Putamen (tissue), 1 donor: Measurements from ENCODE around the gene NXT1.

Experiments
- DNase-seq: peaks from one replicate; pipeline ENCODE4 v3.0.0-alpha.2; 2016; ENCODE audit warnings: low spot score

NXT1 gene

GRCh38 chr20:23361119-23361475 lies 10.5 kb downstream of the NXT1 start:
- no peak for DNase-seq

GRCh38 chr20:23361476-23362391 lies 11.1 kb downstream of the NXT1 start, which contains the start of gene GZF1:
GZF1 (plus strand) TSS chr20:23362182; CDS start chr20:23364384, 2,202 bp downstream.
- peak; percentile 98 for DNase-seq

- peak; percentile 22 for DNase-seq
These were observed 12.0 kb downstream of the NXT1 start for GRCh38 chr20:23362392-23363256.

- no peak for DNase-seq
These were observed 12.7 kb downstream of the NXT1 start for GRCh38 chr20:23363257-23363649.

GRCh38 chr20:23365390-23366165 lies 15.0 kb downstream of the NXT1 start:
- no peak for DNase-seq

- DNase-seq: no peak
These were observed 15.8 kb downstream of the NXT1 start for GRCh38 chr20:23366384-23366783.

GRCh38 chr20:23367770-23368169 lies 17.2 kb downstream of the NXT1 start:
- no peak for DNase-seq

- no peak for DNase-seq
These were observed 17.9 kb downstream of the NXT1 start for GRCh38 chr20:23368316-23369071.

- no peak for DNase-seq
These were observed 18.7 kb downstream of the NXT1 start for GRCh38 chr20:23369072-23369823.

GRCh38 chr20:23370274-23370673 lies 19.7 kb downstream of the NXT1 start:
- DNase-seq: no peak

GRCh38 chr20:23370873-23371272 lies 20.3 kb downstream of the NXT1 start:
- DNase-seq: no peak

GRCh38 chr20:23371496-23371895 lies 20.9 kb downstream of the NXT1 start:
- no peak for DNase-seq

GRCh38 chr20:23374441-23374840 lies 23.9 kb downstream of the NXT1 start:
- no peak for DNase-seq

- DNase-seq: no peak
These were observed 25.2 kb downstream of the NXT1 start for GRCh38 chr20:23375827-23376226.

- DNase-seq: no peak
These were observed 29.2 kb downstream of the NXT1 start for GRCh38 chr20:23379772-23380171.

- no peak for DNase-seq
These were observed 31.3 kb downstream of the NXT1 start for GRCh38 chr20:23381876-23382275.

- DNase-seq: no peak
These were observed 35.9 kb downstream of the NXT1 start for GRCh38 chr20:23386304-23387117.

- no peak for DNase-seq
These were observed 36.5 kb downstream of the NXT1 start for GRCh38 chr20:23387118-23387443.

GRCh38 chr20:23390091-23390774 lies 39.6 kb downstream of the NXT1 start:
- no peak for DNase-seq
